CD8-positive, alpha-beta memory T cell (primary cell): ENCODE results near the gene RARA. TPM values are rescaled to one million over a fixed set of nuclear protein-coding genes. Genes with fewer than 3 reads are reported as not detected.

Source experiments
- CTCF ChIA-PET: fragments of 350-600 bp; sonication (Branson Sonifier 250); formaldehyde crosslinking; loops from one replicate; lab custom pipeline; 2021; ENCODE audit warnings: antibody characterized with exemption; lab: Charles Lee
- POLR2A ChIA-PET: fragments of 350-600 bp; sonication (Branson Sonifier 250); formaldehyde crosslinking; loops from one replicate; lab custom pipeline; 2021; ENCODE audit warnings: antibody characterized with exemption; lab: Charles Lee
- DNase-seq, 5 donors: peaks; one replicate each; pipeline versions ENCODE4 v3.0.0 to v3.0.0-alpha.2; 2020 to 2022; ENCODE audit warnings: mixed read lengths in 1 of 5
- H3K27ac ChIP-seq: one replicate; pipeline ENCODE4 v1.7.0; 2013; ENCODE audit warnings: low read depth, mild to moderate bottlenecking, low read length, moderate library complexity
- H3K27me3 ChIP-seq: 2 replicates; pipeline ENCODE4 v1.7.0; 2013; ENCODE audit warnings: low read length, mild to moderate bottlenecking; ENCODE audit not compliant: insufficient read depth, poor library complexity, severe bottlenecking
- H3K36me3 ChIP-seq: 2 replicates; pipeline ENCODE4 v1.7.0; 2013; ENCODE audit warnings: mild to moderate bottlenecking, low read length, moderate library complexity; ENCODE audit not compliant: insufficient read depth
- H3K4me1 ChIP-seq: 2 replicates; pipeline ENCODE4 v1.7.0; 2013; ENCODE audit warnings: mild to moderate bottlenecking, low read length, moderate library complexity; ENCODE audit not compliant: insufficient read depth
- H3K4me3 ChIP-seq: 2 replicates; pipeline ENCODE4 v1.7.0; 2013; ENCODE audit warnings: mild to moderate bottlenecking, low read length
- H3K9me3 ChIP-seq: 2 replicates; pipeline ENCODE4 v1.7.0; 2013; ENCODE audit warnings: mild to moderate bottlenecking, low read length
- H3K27ac Mint-ChIP-seq, 8 donors: one replicate each; pipeline ENCODE4 v1.8.0; 2020 to 2021; ENCODE audit warnings: mixed read lengths in 8 of 8, mild to moderate bottlenecking in 6 of 8, inconsistent platforms in 3 of 8, moderate library complexity in 3 of 8
- H3K27me3 Mint-ChIP-seq, 2 donors: one replicate each; pipeline ENCODE4 v1.8.0; 2020 to 2021; ENCODE audit warnings: mixed read lengths in 2 of 2, mild to moderate bottlenecking in 1 of 2, moderate library complexity in 1 of 2
- H3K36me3 Mint-ChIP-seq, 3 donors: one replicate each; pipeline ENCODE4 v1.8.0; 2020 to 2021; ENCODE audit warnings: mixed read lengths in 3 of 3, inconsistent platforms in 1 of 3, mild to moderate bottlenecking in 1 of 3
- H3K4me1 Mint-ChIP-seq, 3 donors: one replicate each; pipeline ENCODE4 v1.8.0; 2020 to 2021; ENCODE audit warnings: mixed read lengths in 3 of 3, inconsistent platforms in 1 of 3, mild to moderate bottlenecking in 1 of 3
- H3K4me3 Mint-ChIP-seq, 7 donors: one replicate each; pipeline ENCODE4 v1.8.0; 2020 to 2021; ENCODE audit warnings: mixed read lengths in 7 of 7, mild to moderate bottlenecking in 6 of 7, moderate library complexity in 4 of 7, inconsistent platforms in 2 of 7
- H3K9me3 Mint-ChIP-seq, 5 donors: one replicate each; pipeline ENCODE4 v1.8.0; 2020 to 2022; ENCODE audit warnings: mixed read lengths in 5 of 5, mild to moderate bottlenecking in 3 of 5, moderate library complexity in 2 of 5, inconsistent platforms in 1 of 5
- polyA plus RNA-seq: library from polyadenylated mRNA; unstranded; fragments of 300-500 nt; fragmentation: Illumina TruSeq; gene quantifications from one replicate; pipeline ENCODE4 v1.2.3, GENCODE V29; 2021
- total RNA-seq, 2 experiments: library from RNA; stranded (reverse); gene quantifications; one replicate each; pipeline ENCODE4 v1.2.3, GENCODE V29; 2021

Gene RARA
- total and polyA plus RNA-seq, 3 experiments from 2014 or later, result 14.0 to 37.8 (median 37.4) TPM

GRCh38 chr17:40317345-40317873 is 8.4 kb downstream of the RARA start:
- Histone ChIP-seq H3K27ac (peak overlapping the region; percentile 84), H3K4me3 (peak overlapping the region; percentile 92), H3K4me1 (peaks cover 67% of the 10 kb centered on the region), H3K9me3 (no peaks in the 10 kb centered on the region), H3K27me3 (no peaks in the 10 kb centered on the region), H3K36me3 (no peaks in the 10 kb centered on the region)
- Mint-ChIP-seq H3K4me1 (peaks cover 50 to 83% (median 82%) of the 10 kb centered on the region in 3 donors), H3K4me3 (peak overlapping the region; percentile 86 to 98 (median 98)), H3K27ac (peak overlapping the region; percentile 93 to 100 (median 100)), H3K27me3 (no peaks in the 10 kb centered on the region), H3K9me3 (peaks cover 0 to 2% (median 0%) of the 10 kb centered on the region in 5 donors), H3K36me3 (peaks cover 0 to 15% (median 0%) of the 10 kb centered on the region in 3 donors)
- ChIA-PET POLR2A (interaction anchor here (0.6 to 2.9 kb wide), 5 partner anchors 9 to 247 kb away, joined by 3 to 17 read pairs (median 3); no protein-coding TSS in a partner anchor), CTCF (interaction anchor here (0.5 to 8.0 kb wide), 9 partner anchors 11 to 842 kb away, joined by 3 to 83 read pairs (median 7); partner anchors contain the start of gene RARA)
- DNase-seq, result peak in 4 of 5 donors; percentile 34 to 65 (median 42)

GRCh38 chr17:40317880-40318829 is 9.2 kb downstream of the RARA start:
- ChIA-PET CTCF (interaction anchor here (0.8 to 8.0 kb wide), 10 partner anchors 11 to 214 kb away, joined by 3 to 83 read pairs (median 6); partner anchors contain the start of gene RARA), POLR2A (interaction anchor here (0.6 to 2.9 kb wide), 7 partner anchors 10 to 35 kb away, joined by 3 to 17 read pairs (median 4); partner anchors contain the start of gene CDC6)
- Mint-ChIP-seq H3K4me3 (peak overlapping the region; percentile 86 to 98 (median 98)), H3K27ac (peak overlapping the region; percentile 98 to 100 (median 100)), H3K27me3 (peaks cover 0 to 7% of the 10 kb centered on the region in 2 donors), H3K4me1 (peaks cover 57 to 91% (median 86%) of the 10 kb centered on the region in 3 donors), H3K9me3 (peaks cover 0 to 8% (median 2%) of the 10 kb centered on the region in 5 donors), H3K36me3 (peaks cover 0 to 19% (median 0%) of the 10 kb centered on the region in 3 donors)
- Histone ChIP-seq H3K27ac (peak overlapping the region; percentile 84), H3K4me3 (peak overlapping the region; percentile 92), H3K9me3 (no peaks in the 10 kb centered on the region), H3K4me1 (peaks cover 70% of the 10 kb centered on the region), H3K36me3 (no peaks in the 10 kb centered on the region), H3K27me3 (no peaks in the 10 kb centered on the region)
- peak; percentile 89 to 93 (median 90) for DNase-seq

- H3K27ac ChIP-seq, result peak overlapping the region; percentile 84
- H3K27ac Mint-ChIP-seq, result peak overlapping the region; percentile 98 to 100 (median 100)
- H3K36me3 ChIP-seq, result no peaks in the 10 kb centered on the region
- peaks cover 0 to 8% (median 2%) of the 10 kb centered on the region in 5 donors for H3K9me3 Mint-ChIP-seq
- H3K4me3 ChIP-seq, result peak overlapping the region; percentile 92
- ChIA-PET CTCF (interaction anchor here (0.9 to 8.0 kb wide), 4 partner anchors 10 to 36 kb away, joined by 3 to 83 read pairs (median 18); partner anchors contain the start of gene RARA), POLR2A (interaction anchor here (0.5 to 2.9 kb wide), 7 partner anchors 9 to 68 kb away, joined by 3 to 17 read pairs (median 4); partner anchors contain the start of genes CDC6 and RARA)
- peaks cover 0 to 19% (median 0%) of the 10 kb centered on the region in 3 donors for H3K36me3 Mint-ChIP-seq
- DNase-seq, result peak in 2 of 5 donors; percentile 31 to 59
- no peaks in the 10 kb centered on the region for H3K27me3 ChIP-seq
- H3K4me1 ChIP-seq, result peaks cover 77% of the 10 kb centered on the region
- H3K4me1 Mint-ChIP-seq, result peaks cover 65 to 91% (median 86%) of the 10 kb centered on the region in 3 donors
- peaks cover 0 to 8% of the 10 kb centered on the region in 2 donors for H3K27me3 Mint-ChIP-seq
- H3K4me3 Mint-ChIP-seq, result peak overlapping the region; percentile 86 to 98 (median 98)
- H3K9me3 ChIP-seq, result no peaks in the 10 kb centered on the region
Measured at GRCh38 chr17:40318830-40319391, 9.9 kb downstream of the RARA start.

GRCh38 chr17:40319651-40320540 is 10.9 kb downstream of the RARA start:
- Histone ChIP-seq H3K4me3 (peak overlapping the region; percentile 92), H3K9me3 (no peaks in the 10 kb centered on the region), H3K4me1 (peaks cover 81% of the 10 kb centered on the region), H3K27me3 (no peaks in the 10 kb centered on the region), H3K36me3 (no peaks in the 10 kb centered on the region), H3K27ac (peak overlapping the region; percentile 100)
- Mint-ChIP-seq H3K9me3 (peaks cover 0 to 8% (median 2%) of the 10 kb centered on the region in 5 donors), H3K4me3 (peak overlapping the region; percentile 86 to 98 (median 98)), H3K27me3 (peaks cover 0 to 8% of the 10 kb centered on the region in 2 donors), H3K36me3 (peaks cover 0 to 19% (median 0%) of the 10 kb centered on the region in 3 donors), H3K27ac (peak overlapping the region; percentile 98 to 100 (median 100)), H3K4me1 (peaks cover 73 to 90% (median 85%) of the 10 kb centered on the region in 3 donors)
- ChIA-PET CTCF (interaction anchor here (1.2 to 8.0 kb wide), 4 partner anchors 9 to 38 kb away, joined by 3 to 83 read pairs (median 18); partner anchors contain the start of gene RARA), POLR2A (interaction anchor here (0.5 to 4.4 kb wide), 7 partner anchors 8 to 69 kb away, joined by 3 to 30 read pairs (median 4); partner anchors contain the start of genes CDC6 and RARA)
- DNase-seq, result peak; percentile 78 to 91 (median 86)

- Histone ChIP-seq H3K27me3 (no peaks in the 10 kb centered on the region), H3K27ac (peak overlapping the region; percentile 100), H3K4me3 (peak overlapping the region; percentile 92), H3K9me3 (no peaks in the 10 kb centered on the region), H3K4me1 (peaks cover 80% of the 10 kb centered on the region), H3K36me3 (no peaks in the 10 kb centered on the region)
- CTCF ChIA-PET, result interaction anchor here (1.0 to 8.0 kb wide), 8 partner anchors 8 to 37 kb away, joined by 3 to 83 read pairs (median 8); partner anchors contain the start of gene RARA
- Mint-ChIP-seq H3K27ac (peak overlapping the region; percentile 98 to 100 (median 100)), H3K4me3 (peak overlapping the region; percentile 86 to 98 (median 98)), H3K27me3 (peaks cover 0 to 8% of the 10 kb centered on the region in 2 donors), H3K36me3 (peaks cover 0 to 19% (median 0%) of the 10 kb centered on the region in 3 donors), H3K9me3 (peaks cover 0 to 8% (median 2%) of the 10 kb centered on the region in 5 donors), H3K4me1 (peaks cover 83 to 90% (median 84%) of the 10 kb centered on the region in 3 donors)
- DNase-seq, result peak in 4 of 5 donors; percentile 63 to 82 (median 64)
- POLR2A ChIA-PET, result interaction anchor here (0.7 to 4.4 kb wide), 2 partner anchors 13 to 304 kb away, joined by 3 to 30 read pairs; partner anchors contain the start of gene RARA
Measured at GRCh38 chr17:40320756-40321523, 12.0 kb downstream of the RARA start.

- Histone ChIP-seq H3K36me3 (no peaks in the 10 kb centered on the region), H3K4me3 (peak overlapping the region; percentile 92), H3K9me3 (no peaks in the 10 kb centered on the region), H3K4me1 (peaks cover 81% of the 10 kb centered on the region), H3K27ac (peak overlapping the region; percentile 100), H3K27me3 (no peaks in the 10 kb centered on the region)
- peak overlapping the region; percentile 98 to 100 (median 100) for H3K27ac Mint-ChIP-seq
- peak overlapping the region; percentile 86 to 98 (median 98) for H3K4me3 Mint-ChIP-seq
- ChIA-PET CTCF (interaction anchor here (0.8 to 2.5 kb wide), 7 partner anchors 11 to 37 kb away, joined by 3 to 15 read pairs (median 3); no protein-coding TSS in a partner anchor), POLR2A (interaction anchor here (0.7 to 4.4 kb wide), 4 partner anchors 13 to 304 kb away, joined by 3 to 30 read pairs (median 4); partner anchors contain the start of gene RARA)
- peaks cover 0 to 19% (median 0%) of the 10 kb centered on the region in 3 donors for H3K36me3 Mint-ChIP-seq
- H3K4me1 Mint-ChIP-seq, result peaks cover 84 to 91% (median 89%) of the 10 kb centered on the region in 3 donors
- H3K27me3 Mint-ChIP-seq, result peaks cover 0 to 8% of the 10 kb centered on the region in 2 donors
- no peak for DNase-seq
- H3K9me3 Mint-ChIP-seq, result peaks cover 0 to 8% (median 2%) of the 10 kb centered on the region in 5 donors
Measured at GRCh38 chr17:40321524-40321929, 12.5 kb downstream of the RARA start.
